ENCODE results near the gene AKAP13.

AKAP13 gene

GRCh38 chr15:85749261-85750151 lies 369.1 kb downstream of the AKAP13 start:
- DNase-seq: no peak

GRCh38 chr15:85750319-85751290 lies 370.2 kb downstream of the AKAP13 start:
- no peak for DNase-seq

- DNase-seq: no peak
Observed at GRCh38 chr15:85751291-85752123, 371.1 kb downstream of the AKAP13 start.

GRCh38 chr15:85752124-85752475 lies 371.7 kb downstream of the AKAP13 start:
- DNase-seq: no peak

- no peak for DNase-seq
Observed at GRCh38 chr15:85752491-85752961, 372.1 kb downstream of the AKAP13 start.

GRCh38 chr15:85753261-85753660 lies 372.9 kb downstream of the AKAP13 start:
- DNase-seq: no peak

- DNase-seq: no peak
Observed at GRCh38 chr15:85753791-85754452, 373.5 kb downstream of the AKAP13 start.

GRCh38 chr15:85754989-85755388 lies 374.6 kb downstream of the AKAP13 start:
- no peak for DNase-seq

GRCh38 chr15:85755471-85755870 lies 375.1 kb downstream of the AKAP13 start:
- no peak for DNase-seq

GRCh38 chr15:85755942-85756341 lies 375.5 kb downstream of the AKAP13 start:
- DNase-seq: no peak

- DNase-seq: no peak
Observed at GRCh38 chr15:85756411-85757072, 376.1 kb downstream of the AKAP13 start.

GRCh38 chr15:85757073-85757938 lies 376.9 kb downstream of the AKAP13 start:
- DNase-seq: no peak

GRCh38 chr15:85757939-85758654 lies 377.7 kb downstream of the AKAP13 start:
- DNase-seq: no peak

- no peak for DNase-seq
Observed at GRCh38 chr15:85758655-85758978, 378.2 kb downstream of the AKAP13 start.

GRCh38 chr15:85759376-85759775 lies 379.0 kb downstream of the AKAP13 start:
- DNase-seq: no peak

GRCh38 chr15:85760049-85760448 lies 379.6 kb downstream of the AKAP13 start:
- no peak for DNase-seq

- no peak for DNase-seq
Observed at GRCh38 chr15:85760531-85761371, 380.3 kb downstream of the AKAP13 start.

- DNase-seq: no peak
Observed at GRCh38 chr15:85761635-85762034, 381.2 kb downstream of the AKAP13 start.
